Measurements from ENCODE around the gene FAM120C.

Gene FAM120C

GRCh38 chrX:54177306-54177705 is 5.7 kb downstream of the FAM120C start:
- TF ChIP-seq CTCF (IDR thresholded peaks at IDR 0.05; ENCODE audit: insufficient read depth, low read length) (no peak), GABPA (IDR thresholded peaks at IDR 0.05; ENCODE audit: low read depth) (no peak), REST (IDR thresholded peaks at IDR 0.05; ENCODE audit: insufficient replicate concordance, low read depth) (no peak), SPI1 (IDR thresholded peaks at IDR 0.05; ENCODE audit: borderline replicate concordance, low read depth) (no peak), POLR2AphosphoS5 (IDR thresholded peaks at IDR 0.05; ENCODE audit: low read depth) (no peak)
- no peaks in the 10 kb centered on the region for H3K27me3 ChIP-seq (ENCODE audit: insufficient read depth, poor library complexity, severe bottlenecking)
- H3K27ac ChIP-seq (replicated peaks), result no peak overlapping the region
- no peak overlapping the region for H3K4me3 ChIP-seq (replicated peaks; ENCODE audit: insufficient read depth, low read length)
- no peak for DNase-seq (ENCODE audit: low read depth in 1 of 2, low spot score in 1 of 2)

- DNase-seq (ENCODE audit: low read depth in 1 of 2, low spot score in 1 of 2), result no peak
- TF ChIP-seq SPI1 (IDR thresholded peaks at IDR 0.05; ENCODE audit: borderline replicate concordance, low read depth) (no peak), REST (IDR thresholded peaks at IDR 0.05; ENCODE audit: insufficient replicate concordance, low read depth) (no peak), POLR2AphosphoS5 (IDR thresholded peaks at IDR 0.05; ENCODE audit: low read depth) (no peak), CTCF (IDR thresholded peaks at IDR 0.05; ENCODE audit: insufficient read depth, low read length) (no peak), GABPA (IDR thresholded peaks at IDR 0.05; ENCODE audit: low read depth) (no peak)
Observed at GRCh38 chrX:54173791-54174190, 9.3 kb downstream of the FAM120C start.

GRCh38 chrX:54172455-54172854 is 10.6 kb downstream of the FAM120C start:
- Histone ChIP-seq H3K27ac (replicated peaks) (no peak overlapping the region), H3K4me3 (replicated peaks; ENCODE audit: insufficient read depth, low read length) (no peak overlapping the region), H3K27me3 (ENCODE audit: insufficient read depth, poor library complexity, severe bottlenecking) (no peaks in the 10 kb centered on the region)
- TF ChIP-seq SPI1 (IDR thresholded peaks at IDR 0.05; ENCODE audit: borderline replicate concordance, low read depth) (no peak), REST (IDR thresholded peaks at IDR 0.05; ENCODE audit: insufficient replicate concordance, low read depth) (no peak), POLR2AphosphoS5 (IDR thresholded peaks at IDR 0.05; ENCODE audit: low read depth) (no peak), GABPA (IDR thresholded peaks at IDR 0.05; ENCODE audit: low read depth) (no peak)
- no peak for DNase-seq (ENCODE audit: low read depth in 1 of 2, low spot score in 1 of 2)

More at GRCh38 chrX:54173791-54174190, 9.3 kb downstream of the FAM120C start:
- no peak overlapping the region for H3K4me3 ChIP-seq (replicated peaks; ENCODE audit: insufficient read depth, low read length)
- H3K27ac ChIP-seq (replicated peaks), result no peak overlapping the region
- H3K27me3 ChIP-seq (ENCODE audit: insufficient read depth, poor library complexity, severe bottlenecking), result no peaks in the 10 kb centered on the region
